22Rv1 (cell line): ENCODE results near the gene IGSF3.
"Not testable (repeated sequence)": the region's sequence is repeated elsewhere in the genome, so short reads cannot be mapped to it uniquely, and the experiment has no call there.

ENCODE experiments used
- ZFX ChIP-seq: fragments of 450-650 bp; IDR thresholded peaks from 2 replicates; pipeline ENCODE4 v1.6.1; 2017; ENCODE audit warnings: antibody characterized with exemption, borderline replicate concordance
- TF ChIP-seq, protein P1 (sequence below): fragments of 450-650 bp; IDR thresholded peaks from 2 replicates; pipeline ENCODE4 v1.5.1; 2017; ENCODE audit warnings: mild to moderate bottlenecking

DNA sequence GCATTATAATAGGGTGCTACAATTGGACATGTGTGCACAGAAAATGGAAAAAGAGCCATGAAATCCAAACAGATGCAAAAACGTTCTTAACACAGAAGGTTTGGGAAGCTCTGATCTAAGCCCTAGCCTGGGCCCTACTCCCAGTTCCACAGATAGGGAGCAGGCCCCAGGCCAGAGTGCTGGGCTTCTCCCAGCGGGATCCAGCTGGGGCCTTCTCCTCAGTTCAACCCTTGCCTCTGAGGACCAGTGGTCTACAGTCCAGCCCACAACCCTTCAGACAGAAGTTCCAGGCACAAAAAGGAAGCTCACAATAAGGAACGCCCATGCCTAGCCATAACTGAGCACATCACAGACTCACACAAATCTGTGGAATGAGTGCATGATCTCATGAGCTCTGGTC lies 16.8 kb downstream of the IGSF3 start:
- TF ChIP-seq, protein P1, sequence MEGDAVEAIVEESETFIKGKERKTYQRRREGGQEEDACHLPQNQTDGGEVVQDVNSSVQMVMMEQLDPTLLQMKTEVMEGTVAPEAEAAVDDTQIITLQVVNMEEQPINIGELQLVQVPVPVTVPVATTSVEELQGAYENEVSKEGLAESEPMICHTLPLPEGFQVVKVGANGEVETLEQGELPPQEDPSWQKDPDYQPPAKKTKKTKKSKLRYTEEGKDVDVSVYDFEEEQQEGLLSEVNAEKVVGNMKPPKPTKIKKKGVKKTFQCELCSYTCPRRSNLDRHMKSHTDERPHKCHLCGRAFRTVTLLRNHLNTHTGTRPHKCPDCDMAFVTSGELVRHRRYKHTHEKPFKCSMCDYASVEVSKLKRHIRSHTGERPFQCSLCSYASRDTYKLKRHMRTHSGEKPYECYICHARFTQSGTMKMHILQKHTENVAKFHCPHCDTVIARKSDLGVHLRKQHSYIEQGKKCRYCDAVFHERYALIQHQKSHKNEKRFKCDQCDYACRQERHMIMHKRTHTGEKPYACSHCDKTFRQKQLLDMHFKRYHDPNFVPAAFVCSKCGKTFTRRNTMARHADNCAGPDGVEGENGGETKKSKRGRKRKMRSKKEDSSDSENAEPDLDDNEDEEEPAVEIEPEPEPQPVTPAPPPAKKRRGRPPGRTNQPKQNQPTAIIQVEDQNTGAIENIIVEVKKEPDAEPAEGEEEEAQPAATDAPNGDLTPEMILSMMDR, result not testable (repeated sequence)
- TF ChIP-seq ZFX, result not testable (repeated sequence)
